Hindlimb muscle (tissue), 1 donor: Measurements from ENCODE around the gene PKD2L2. TPM values are rescaled to one million over a fixed set of nuclear protein-coding genes. Genes with fewer than 3 reads are reported as not detected.
"Not testable (repeated sequence)": the region's sequence is repeated elsewhere in the genome, so short reads cannot be mapped to it uniquely, and the experiment has no call there.

Experiments
- DNase-seq: peaks from one replicate; pipeline ENCODE4 v3.0.0-alpha.2; 2013
- polyA plus RNA-seq: library from polyadenylated mRNA; unstranded; fragments of 120-200 nt; gene quantifications from one replicate; pipeline ENCODE4 v1.2.1, GENCODE V29; 2013; ENCODE audit not compliant: insufficient read length

Gene PKD2L2
- polyA plus RNA-seq, 1 donor: 0.74 TPM

DNA sequence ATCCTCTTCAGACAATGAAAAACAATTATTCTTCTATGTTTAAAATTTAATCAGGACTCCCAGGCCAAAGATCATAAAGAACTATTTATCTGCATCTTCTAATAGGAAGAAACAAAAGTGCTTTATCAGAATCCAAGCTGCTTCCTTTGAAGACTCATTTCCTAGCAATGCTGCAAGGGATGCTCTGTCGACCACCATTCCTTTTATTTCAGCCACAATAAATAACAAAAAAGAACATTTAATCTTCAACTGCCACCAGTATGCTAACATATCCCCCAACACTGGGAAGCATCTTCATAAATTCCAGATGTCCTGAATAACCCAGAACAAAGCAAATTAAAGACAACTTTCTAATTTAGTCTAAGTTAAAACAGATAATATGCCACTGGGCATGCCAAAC lies 68.7 kb downstream of the PKD2L2 start:
- DNase-seq: no peak

DNA sequence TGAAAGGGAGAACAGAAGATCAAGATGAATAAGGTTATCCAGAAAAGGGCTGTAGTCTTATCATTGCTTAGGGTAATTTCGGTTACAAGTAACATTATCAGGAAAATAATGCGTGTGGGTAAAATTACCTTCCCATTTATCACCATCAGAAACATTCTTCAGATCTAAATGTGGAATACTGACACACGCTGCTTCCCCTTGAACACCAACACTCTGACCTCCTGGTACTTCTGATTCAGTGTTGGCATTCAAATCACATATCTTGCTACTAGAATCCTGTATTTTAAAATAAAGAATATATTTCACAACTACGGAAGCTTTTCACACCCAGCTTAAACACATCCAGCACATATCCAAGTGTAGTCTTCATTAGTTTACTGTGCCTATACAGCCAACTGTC lies 70.2 kb downstream of the PKD2L2 start:
- DNase-seq: no peak

DNA sequence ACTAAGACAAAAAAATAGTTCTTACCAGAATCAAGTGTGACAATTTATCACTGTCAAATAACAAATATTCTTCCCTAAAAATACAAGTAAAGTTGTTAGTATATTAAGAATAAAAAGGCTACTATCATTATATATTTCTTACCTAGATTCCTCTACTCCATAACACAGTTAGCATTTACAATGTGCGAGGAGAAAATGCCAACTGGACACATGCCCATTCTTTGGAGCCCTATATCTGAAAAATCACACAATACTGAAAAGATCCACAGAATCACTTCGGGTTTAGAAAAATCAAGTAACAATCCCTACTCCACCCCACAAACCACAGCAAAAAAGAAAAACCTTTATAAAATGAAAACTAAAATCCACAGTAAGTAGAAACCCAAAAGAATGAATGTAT lies 70.9 kb downstream of the PKD2L2 start:
- DNase-seq: no peak

DNA sequence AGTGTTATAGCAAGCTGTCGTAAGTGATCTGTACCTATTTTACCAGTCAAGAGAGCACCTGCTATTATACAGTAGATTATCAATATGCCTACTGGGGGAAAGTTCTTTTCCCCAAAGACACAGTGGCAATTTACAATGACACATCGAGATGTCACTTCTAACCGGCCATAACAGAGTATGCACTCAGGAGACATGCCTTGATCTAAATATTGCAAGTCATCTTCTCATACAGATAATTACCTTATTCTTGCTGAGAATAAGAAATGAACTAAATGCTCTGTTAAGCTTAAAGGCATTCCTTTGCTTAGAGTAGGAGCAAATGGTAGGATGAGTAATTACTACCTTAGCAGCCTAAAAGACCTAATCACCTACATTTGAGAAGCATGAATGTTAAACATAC lies 71.6 kb downstream of the PKD2L2 start:
- no peak for DNase-seq

DNA sequence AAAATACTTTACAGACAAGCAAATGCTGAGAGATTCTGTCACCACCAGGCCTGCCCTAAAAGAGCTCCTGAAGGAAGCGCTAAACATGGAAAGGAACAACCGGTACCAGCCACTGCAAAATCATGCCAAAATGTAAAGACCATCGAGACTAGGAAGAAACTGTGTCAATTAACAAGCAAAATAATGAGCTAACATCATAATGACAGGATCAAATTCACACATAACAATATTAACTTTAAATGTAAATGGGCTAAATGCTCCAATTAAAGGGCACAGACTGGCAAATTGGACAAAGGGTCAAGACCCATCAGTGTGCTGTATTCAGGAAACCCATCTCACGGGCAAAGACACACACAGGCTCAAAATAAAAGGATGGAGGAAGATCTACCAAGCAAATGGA lies 81.1 kb downstream of the PKD2L2 start:
- not testable (repeated sequence) for DNase-seq

DNA sequence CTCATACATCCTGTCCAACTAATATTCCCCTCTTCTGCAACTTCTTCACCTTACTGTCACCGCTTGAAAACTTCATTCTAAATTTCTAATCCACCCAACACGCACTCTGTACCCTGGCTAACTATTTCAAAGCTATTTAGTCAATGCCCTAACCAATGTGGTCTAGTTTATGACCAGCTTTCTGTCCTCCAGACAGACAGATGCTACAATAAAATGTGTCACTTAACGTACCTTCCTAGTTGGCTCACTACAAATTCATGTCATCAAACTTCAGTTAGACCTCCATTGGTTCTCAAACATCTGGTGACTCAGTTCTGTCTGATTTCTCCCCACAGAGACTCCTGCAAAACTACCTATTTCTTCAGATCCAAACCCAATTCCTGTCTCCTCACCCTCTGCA lies 86.0 kb downstream of the PKD2L2 start:
- DNase-seq: no peak

DNA sequence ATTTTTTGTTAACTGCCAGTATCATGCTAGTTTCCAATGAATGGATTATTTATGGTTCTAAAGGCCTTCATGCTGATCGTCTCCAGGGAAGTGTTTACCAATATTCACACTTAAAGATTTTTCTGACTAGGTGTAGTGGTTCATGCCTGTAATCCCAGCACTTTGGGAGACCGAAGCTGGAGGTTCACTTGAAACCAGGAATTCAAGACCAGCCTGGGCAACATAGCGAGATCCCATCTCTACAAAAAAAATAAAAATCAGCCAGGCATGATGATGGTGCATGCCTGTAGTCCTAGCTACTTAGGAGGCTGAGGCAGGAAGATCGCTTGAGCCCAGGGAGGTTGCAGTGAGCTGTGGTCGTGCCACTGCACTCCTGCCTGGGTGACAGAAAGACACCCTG lies 100.2 kb downstream of the PKD2L2 start:
- DNase-seq: no peak

Other genes with a start within 250 kb of the PKD2L2 start
- gene KLHL3, start 153.4 kb upstream of the PKD2L2 start, polyA plus RNA-seq: 4.0 TPM
- gene HNRNPA0, start 135.1 kb upstream of the PKD2L2 start, polyA plus RNA-seq: 32.6 TPM
- gene MYOT, start 21.6 kb upstream of the PKD2L2 start, polyA plus RNA-seq: 268 TPM
- 24.6 TPM for gene FAM13B, start 143.6 kb downstream of the PKD2L2 start, polyA plus RNA-seq
- gene WNT8A, start 194.6 kb downstream of the PKD2L2 start, polyA plus RNA-seq: not detected
- 0.68 TPM for gene NME5, start 250.0 kb downstream of the PKD2L2 start, polyA plus RNA-seq